GM18507 (cell line): Measurements from ENCODE around the gene HOXB1.

Experiments used
- DNase-seq: peaks from one replicate; pipeline ENCODE4 v3.0.0; 2011; ENCODE audit warnings: low read depth; ENCODE audit not compliant: insufficient read length; ENCODE audit errors: extremely low spot score
- FAIRE-seq: peaks from 2 replicates; lab custom pipeline; 2011; peaks lifted over from hg19 to GRCh38; lab: Jason Lieb, UNC

Gene HOXB1

GRCh38 chr17:48568499-48569239 lies 37.9 kb upstream of the HOXB1 start:
- DNase-seq, result no peak
- FAIRE-seq, result no peak

- no peak for FAIRE-seq
- DNase-seq, result no peak
Observed at GRCh38 chr17:48567646-48568354, 37.0 kb upstream of the HOXB1 start.

- DNase-seq, result no peak
- FAIRE-seq, result no peak
Observed at GRCh38 chr17:48567209-48567608, 36.4 kb upstream of the HOXB1 start.

- FAIRE-seq, result no peak
Observed at GRCh38 chr17:48566717-48567116, 35.9 kb upstream of the HOXB1 start.

GRCh38 chr17:48565925-48566710 lies 35.3 kb upstream of the HOXB1 start:
- DNase-seq, result no peak
- no peak for FAIRE-seq

More at GRCh38 chr17:48566717-48567116, 35.9 kb upstream of the HOXB1 start:
- no peak for DNase-seq

- FAIRE-seq (no peak), DNase-seq (no peak)
Observed at GRCh38 chr17:48565022-48565554, 34.3 kb upstream of the HOXB1 start.

- DNase-seq, result no peak
- FAIRE-seq, result no peak
Observed at GRCh38 chr17:48564188-48565021, 33.6 kb upstream of the HOXB1 start.

- no peak for DNase-seq
- FAIRE-seq, result no peak
Observed at GRCh38 chr17:48563867-48564187, 33.0 kb upstream of the HOXB1 start.

GRCh38 chr17:48563385-48563838 lies 32.6 kb upstream of the HOXB1 start:
- FAIRE-seq (no peak), DNase-seq (no peak)

GRCh38 chr17:48562934-48563333 lies 32.1 kb upstream of the HOXB1 start:
- no peak for DNase-seq
- no peak for FAIRE-seq

GRCh38 chr17:48561884-48562810 lies 31.3 kb upstream of the HOXB1 start:
- no peak for DNase-seq
- peak; percentile 95 for FAIRE-seq

- FAIRE-seq (no peak), DNase-seq (no peak)
Observed at GRCh38 chr17:48559840-48560817, 29.3 kb upstream of the HOXB1 start.

- FAIRE-seq (no peak), DNase-seq (no peak)
Observed at GRCh38 chr17:48559122-48559839, 28.5 kb upstream of the HOXB1 start.

- FAIRE-seq (no peak), DNase-seq (no peak)
Observed at GRCh38 chr17:48558831-48559121, 28.0 kb upstream of the HOXB1 start.

GRCh38 chr17:48558057-48558830 lies 27.4 kb upstream of the HOXB1 start:
- no peak for DNase-seq
- no peak for FAIRE-seq
